ENCODE results near the gene UNC80. TPM values are rescaled to one million over a fixed set of nuclear protein-coding genes. Genes with fewer than 3 reads are reported as not detected.
A peak's percentile ranks its signal among the peaks of the same experiment; 100 is the strongest.

UNC80 gene
- polyA plus RNA-seq, 1 donor from 2014 or later = 10.4 TPM

DNA sequence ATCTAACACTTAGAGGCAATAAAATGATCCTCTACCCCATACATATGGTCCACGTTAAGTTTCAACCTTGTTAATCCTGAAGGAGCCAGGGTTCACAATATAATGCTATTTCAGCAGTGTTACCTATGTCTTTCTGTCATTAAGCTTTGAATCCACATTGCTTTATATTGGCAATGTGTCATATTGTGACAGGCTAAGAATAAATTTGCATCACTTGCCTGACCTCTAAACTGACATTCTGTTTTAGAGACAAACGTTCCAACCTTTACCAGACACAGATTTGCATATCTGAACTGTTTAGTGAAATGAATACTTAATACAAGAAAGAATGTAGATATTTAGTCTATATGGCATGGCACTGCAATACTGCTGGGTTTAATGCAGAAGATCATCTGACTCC is 98.4 kb downstream of the UNC80 start:
- Histone ChIP-seq H3K9ac (ENCODE audit: low read length) (no peak overlapping the region), H2AFZ (ENCODE audit: low read depth, low read length) (no peak overlapping the region), H4K20me1 (ENCODE audit: insufficient read depth) (no peaks in the 10 kb centered on the region), H3K4me3 (ENCODE audit: low read length) (peak overlapping the region; percentile 28), H3K36me3 (ENCODE audit: insufficient read depth, low read length) (no peaks in the 10 kb centered on the region), H3K9me3 (ENCODE audit: low read length) (peaks cover under 1% of the 10 kb centered on the region), H3K27me3 (ENCODE audit: insufficient read depth, low read depth, low read length) (no peaks in the 10 kb centered on the region), H3F3A (ENCODE audit: insufficient read depth, low read length, poor library complexity, severe bottlenecking) (no peaks in the 10 kb centered on the region), H3K79me2 (replicated peaks; ENCODE audit: insufficient read depth, low read length) (no peaks in the 10 kb centered on the region), H3K4me2 (ENCODE audit: low read length) (peak overlapping the region; percentile 16), H3K9me2 (ENCODE audit: insufficient read depth, low read length) (no peaks in the 10 kb centered on the region), H3K27ac (ENCODE audit: low read length) (peak overlapping the region; percentile 41)
- TF ChIP-seq POLR2AphosphoS5 (IDR thresholded peaks at IDR 0.05) (peak; percentile 52), EP300 (conservative IDR thresholded peaks at IDR 0.05; ENCODE audit: poor library complexity, severe bottlenecking) (peak; percentile 91)
- TF ChIP-seq, protein P1, sequence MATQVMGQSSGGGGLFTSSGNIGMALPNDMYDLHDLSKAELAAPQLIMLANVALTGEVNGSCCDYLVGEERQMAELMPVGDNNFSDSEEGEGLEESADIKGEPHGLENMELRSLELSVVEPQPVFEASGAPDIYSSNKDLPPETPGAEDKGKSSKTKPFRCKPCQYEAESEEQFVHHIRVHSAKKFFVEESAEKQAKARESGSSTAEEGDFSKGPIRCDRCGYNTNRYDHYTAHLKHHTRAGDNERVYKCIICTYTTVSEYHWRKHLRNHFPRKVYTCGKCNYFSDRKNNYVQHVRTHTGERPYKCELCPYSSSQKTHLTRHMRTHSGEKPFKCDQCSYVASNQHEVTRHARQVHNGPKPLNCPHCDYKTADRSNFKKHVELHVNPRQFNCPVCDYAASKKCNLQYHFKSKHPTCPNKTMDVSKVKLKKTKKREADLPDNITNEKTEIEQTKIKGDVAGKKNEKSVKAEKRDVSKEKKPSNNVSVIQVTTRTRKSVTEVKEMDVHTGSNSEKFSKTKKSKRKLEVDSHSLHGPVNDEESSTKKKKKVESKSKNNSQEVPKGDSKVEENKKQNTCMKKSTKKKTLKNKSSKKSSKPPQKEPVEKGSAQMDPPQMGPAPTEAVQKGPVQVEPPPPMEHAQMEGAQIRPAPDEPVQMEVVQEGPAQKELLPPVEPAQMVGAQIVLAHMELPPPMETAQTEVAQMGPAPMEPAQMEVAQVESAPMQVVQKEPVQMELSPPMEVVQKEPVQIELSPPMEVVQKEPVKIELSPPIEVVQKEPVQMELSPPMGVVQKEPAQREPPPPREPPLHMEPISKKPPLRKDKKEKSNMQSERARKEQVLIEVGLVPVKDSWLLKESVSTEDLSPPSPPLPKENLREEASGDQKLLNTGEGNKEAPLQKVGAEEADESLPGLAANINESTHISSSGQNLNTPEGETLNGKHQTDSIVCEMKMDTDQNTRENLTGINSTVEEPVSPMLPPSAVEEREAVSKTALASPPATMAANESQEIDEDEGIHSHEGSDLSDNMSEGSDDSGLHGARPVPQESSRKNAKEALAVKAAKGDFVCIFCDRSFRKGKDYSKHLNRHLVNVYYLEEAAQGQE (IDR thresholded peaks at IDR 0.05; ENCODE audit: borderline replicate concordance) = no peak
- TF ChIP-seq, protein P2, sequence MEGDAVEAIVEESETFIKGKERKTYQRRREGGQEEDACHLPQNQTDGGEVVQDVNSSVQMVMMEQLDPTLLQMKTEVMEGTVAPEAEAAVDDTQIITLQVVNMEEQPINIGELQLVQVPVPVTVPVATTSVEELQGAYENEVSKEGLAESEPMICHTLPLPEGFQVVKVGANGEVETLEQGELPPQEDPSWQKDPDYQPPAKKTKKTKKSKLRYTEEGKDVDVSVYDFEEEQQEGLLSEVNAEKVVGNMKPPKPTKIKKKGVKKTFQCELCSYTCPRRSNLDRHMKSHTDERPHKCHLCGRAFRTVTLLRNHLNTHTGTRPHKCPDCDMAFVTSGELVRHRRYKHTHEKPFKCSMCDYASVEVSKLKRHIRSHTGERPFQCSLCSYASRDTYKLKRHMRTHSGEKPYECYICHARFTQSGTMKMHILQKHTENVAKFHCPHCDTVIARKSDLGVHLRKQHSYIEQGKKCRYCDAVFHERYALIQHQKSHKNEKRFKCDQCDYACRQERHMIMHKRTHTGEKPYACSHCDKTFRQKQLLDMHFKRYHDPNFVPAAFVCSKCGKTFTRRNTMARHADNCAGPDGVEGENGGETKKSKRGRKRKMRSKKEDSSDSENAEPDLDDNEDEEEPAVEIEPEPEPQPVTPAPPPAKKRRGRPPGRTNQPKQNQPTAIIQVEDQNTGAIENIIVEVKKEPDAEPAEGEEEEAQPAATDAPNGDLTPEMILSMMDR (IDR thresholded peaks at IDR 0.05; ENCODE audit: poor library complexity, severe bottlenecking) = no peak

DNA sequence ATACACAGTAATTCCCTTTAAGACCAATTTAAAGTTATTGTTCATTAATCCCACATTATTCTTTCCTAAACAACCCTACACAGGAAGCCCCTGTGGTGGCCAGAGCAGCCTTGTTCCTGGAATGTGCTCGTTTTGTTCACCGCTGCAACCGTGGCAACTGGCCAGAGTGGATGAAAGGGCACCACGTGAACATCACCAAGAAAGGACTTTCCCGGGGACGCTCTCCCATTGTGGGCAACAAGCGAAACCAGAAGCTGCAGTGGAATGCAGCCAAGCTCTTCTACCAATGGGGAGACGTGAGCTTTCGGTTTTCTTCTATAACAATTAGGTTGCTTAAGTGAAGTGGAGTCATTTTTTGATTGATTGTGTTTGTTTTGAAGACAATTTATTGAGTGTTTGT is 101.0 kb downstream of the UNC80 start:
- Histone ChIP-seq H3F3A (ENCODE audit: insufficient read depth, low read length, poor library complexity, severe bottlenecking) (no peaks in the 10 kb centered on the region), H3K9me2 (ENCODE audit: insufficient read depth, low read length) (no peaks in the 10 kb centered on the region), H3K27me3 (ENCODE audit: insufficient read depth, low read depth, low read length) (no peaks in the 10 kb centered on the region), H3K4me3 (ENCODE audit: low read length) (no peak overlapping the region), H2AFZ (ENCODE audit: low read depth, low read length) (no peak overlapping the region), H3K9me3 (ENCODE audit: low read length) (no peaks in the 10 kb centered on the region), H3K27ac (ENCODE audit: low read length) (no peak overlapping the region), H3K4me2 (ENCODE audit: low read length) (no peak overlapping the region), H3K36me3 (ENCODE audit: insufficient read depth, low read length) (no peaks in the 10 kb centered on the region), H3K79me2 (replicated peaks; ENCODE audit: insufficient read depth, low read length) (no peaks in the 10 kb centered on the region), H3K9ac (ENCODE audit: low read length) (no peak overlapping the region), H4K20me1 (ENCODE audit: insufficient read depth) (no peaks in the 10 kb centered on the region)
- no peak for TF ChIP-seq RAD21 (conservative IDR thresholded peaks at IDR 0.05)
- TF ChIP-seq EZH2 (IDR thresholded peaks at IDR 0.05; ENCODE audit: borderline replicate concordance, insufficient read depth, low read length, poor library complexity, severe bottlenecking) = no peak
- no peak for TF ChIP-seq SMC3 (conservative IDR thresholded peaks at IDR 0.05; ENCODE audit: poor library complexity)
- TF ChIP-seq, protein P1 (IDR thresholded peaks at IDR 0.05; ENCODE audit: borderline replicate concordance) = no peak
- no peak for TF ChIP-seq MXI1 (conservative IDR thresholded peaks at IDR 0.05; ENCODE audit: poor library complexity, severe bottlenecking)
- TF ChIP-seq EP300 (conservative IDR thresholded peaks at IDR 0.05; ENCODE audit: poor library complexity, severe bottlenecking) = no peak
